Stimulated activated CD4-positive, alpha-beta T cell treated with anti-CD3 and anti-CD28 coated beads, TNF-alpha, amount 100 ng/mL, for 48 hours (primary cell): ENCODE results near the gene IDNK.

Experiments
- DNase-seq, 3 donors: peaks; one replicate each; pipeline ENCODE4 v3.0.0-alpha.2; 2020; ENCODE audit warnings: low read depth in 3 of 3

The IDNK gene

DNA sequence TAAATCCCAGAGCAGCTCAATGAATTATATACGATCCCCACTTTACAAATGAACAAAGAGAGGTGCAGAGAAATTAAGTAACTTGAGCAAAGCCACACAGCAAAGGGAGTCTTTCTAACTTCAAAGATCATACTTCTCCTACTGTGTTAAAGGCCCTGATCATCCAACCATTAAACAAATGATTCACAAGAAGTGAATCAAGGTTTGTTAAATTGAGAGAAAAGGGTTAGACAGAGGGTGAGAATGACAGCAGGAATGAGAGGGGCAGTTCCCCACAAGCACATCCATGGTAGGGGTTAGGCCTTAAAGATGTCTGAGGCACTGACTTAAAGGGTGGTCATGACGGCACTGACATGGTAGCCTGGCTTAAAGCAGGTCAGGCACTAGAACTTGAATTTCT, 10.7 kb downstream of the IDNK start:
- DNase-seq = no peak

- DNase-seq = no peak
Measured at GRCh38 chr9:83636813-83637212, 13.9 kb downstream of the IDNK start.

DNA sequence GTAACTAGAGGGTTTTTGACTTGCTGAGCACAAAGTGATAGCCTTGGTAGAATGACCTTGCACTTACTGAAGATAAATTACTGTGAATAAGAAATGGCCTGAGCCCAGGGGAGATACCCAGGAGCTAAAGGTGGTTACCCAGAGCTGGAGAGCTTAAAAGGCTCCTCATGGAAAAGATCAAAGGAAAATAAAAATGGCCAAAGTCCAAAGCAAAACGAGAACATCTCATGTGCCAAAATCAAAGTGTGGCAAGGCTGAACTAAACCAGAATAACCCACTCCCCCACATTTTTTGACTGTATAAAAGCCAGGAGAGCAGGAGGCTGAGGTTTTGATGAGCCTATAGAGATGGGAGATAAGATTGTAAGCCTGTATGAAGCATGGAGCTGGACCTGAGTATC, 14.4 kb downstream of the IDNK start:
- DNase-seq = no peak

- DNase-seq = no peak
Measured at GRCh38 chr9:83639266-83639665, 16.3 kb downstream of the IDNK start.

- no peak for DNase-seq
Measured at GRCh38 chr9:83642793-83643192, 19.9 kb downstream of the IDNK start.

DNA sequence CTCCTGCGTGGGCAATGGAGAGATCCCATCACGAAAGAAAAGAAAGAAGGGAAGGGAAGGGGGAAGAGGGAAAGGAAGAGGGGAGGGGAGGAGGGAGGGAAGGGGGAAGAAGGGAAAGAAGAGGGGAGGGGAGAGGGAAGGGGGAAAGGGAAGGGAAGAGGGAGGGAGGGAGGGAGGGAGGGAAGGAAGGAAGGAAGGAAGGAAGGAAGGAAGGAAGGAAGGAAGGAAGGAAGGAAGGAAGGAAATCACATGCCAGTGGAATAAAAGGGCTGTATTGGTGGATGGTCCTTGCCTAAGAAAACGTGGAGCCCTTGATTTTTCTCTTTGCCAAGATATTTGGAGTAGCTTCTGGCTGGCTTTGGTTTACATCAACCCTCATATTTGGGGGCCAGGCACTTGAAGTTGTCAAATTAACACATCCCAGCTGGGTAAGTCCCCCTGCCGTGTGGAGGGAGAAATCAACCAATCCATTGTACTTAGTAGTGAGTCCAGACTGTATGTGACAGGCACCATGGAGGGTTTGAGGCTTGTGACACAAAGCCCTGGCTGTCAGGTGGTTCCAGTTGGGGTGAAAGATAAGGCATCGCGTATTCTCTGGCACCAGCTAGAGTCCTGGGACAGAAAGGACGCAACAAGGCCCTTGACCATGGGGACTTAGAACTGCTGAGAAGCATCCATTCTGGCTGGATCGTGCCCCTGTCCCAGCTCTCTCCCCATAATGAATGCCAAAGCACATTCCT, 23.7 kb downstream of the IDNK start:
- no peak for DNase-seq

- peak; percentile 46 to 55 (median 46) for DNase-seq
Measured at GRCh38 chr9:83649080-83649479, 26.1 kb downstream of the IDNK start.

GRCh38 chr9:83649515-83649914, 26.6 kb downstream of the IDNK start:
- no peak for DNase-seq

DNA sequence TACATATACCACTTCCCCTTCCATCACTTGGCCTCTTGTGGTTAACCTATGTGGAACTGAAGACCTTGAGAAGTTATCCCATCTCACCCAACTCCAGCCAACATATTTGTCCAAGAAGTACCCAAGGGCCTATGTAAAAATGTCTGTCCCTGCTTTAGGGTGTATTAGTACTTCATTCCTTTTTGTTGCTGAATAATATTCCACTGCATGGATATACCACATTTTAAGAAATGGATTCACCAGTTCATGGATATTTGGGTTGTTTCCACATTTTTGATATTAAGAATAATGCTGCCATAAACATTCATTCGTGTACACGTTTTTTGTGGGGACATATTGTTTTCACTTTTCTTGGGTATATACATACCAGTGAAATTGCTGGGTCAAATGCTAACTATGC, 28.6 kb downstream of the IDNK start:
- no peak for DNase-seq

DNA sequence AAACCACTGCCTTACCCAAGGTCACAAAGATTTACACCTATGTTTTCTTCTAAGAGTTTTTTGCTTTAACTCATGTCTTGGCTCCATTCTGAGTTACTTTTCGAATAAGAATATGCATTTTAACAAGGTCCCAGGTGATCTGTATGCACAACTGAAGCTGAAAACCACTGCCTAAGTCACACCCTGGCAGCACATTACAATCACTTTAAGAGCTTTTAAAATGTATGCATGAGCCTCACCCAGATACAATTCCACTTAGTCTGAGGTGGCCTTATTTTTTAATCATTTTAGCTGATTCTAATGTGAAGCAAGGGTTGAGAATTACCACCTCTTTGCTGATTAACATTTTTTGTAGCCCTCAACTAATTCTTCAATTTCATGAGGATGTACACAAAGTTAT, 29.5 kb downstream of the IDNK start:
- no peak for DNase-seq

GRCh38 chr9:83655433-83655832, 32.5 kb downstream of the IDNK start:
- no peak for DNase-seq

- DNase-seq = no peak
Measured at GRCh38 chr9:83656032-83656680, 33.2 kb downstream of the IDNK start.

DNA sequence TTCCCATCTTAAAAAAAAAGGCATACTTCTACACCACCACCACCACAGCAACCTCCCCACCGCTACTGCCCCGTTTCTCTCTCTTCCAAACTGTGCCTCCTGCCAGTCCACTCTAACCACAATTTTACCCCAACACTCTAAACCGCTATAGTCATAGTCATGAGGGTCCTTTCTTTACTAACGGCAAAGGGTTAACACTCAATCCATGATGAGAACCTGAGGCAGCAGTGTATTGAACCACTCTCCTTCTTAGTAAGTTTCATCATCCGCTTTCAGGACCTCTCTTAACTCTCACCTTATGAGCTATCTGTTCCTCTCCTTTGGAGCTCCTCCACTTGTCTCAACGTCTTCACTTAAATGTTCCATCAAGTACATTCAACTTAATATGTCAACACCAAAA, 34.0 kb downstream of the IDNK start:
- DNase-seq = no peak

- no peak for DNase-seq
Measured at GRCh38 chr9:83662933-83663332, 40.0 kb downstream of the IDNK start.

DNA sequence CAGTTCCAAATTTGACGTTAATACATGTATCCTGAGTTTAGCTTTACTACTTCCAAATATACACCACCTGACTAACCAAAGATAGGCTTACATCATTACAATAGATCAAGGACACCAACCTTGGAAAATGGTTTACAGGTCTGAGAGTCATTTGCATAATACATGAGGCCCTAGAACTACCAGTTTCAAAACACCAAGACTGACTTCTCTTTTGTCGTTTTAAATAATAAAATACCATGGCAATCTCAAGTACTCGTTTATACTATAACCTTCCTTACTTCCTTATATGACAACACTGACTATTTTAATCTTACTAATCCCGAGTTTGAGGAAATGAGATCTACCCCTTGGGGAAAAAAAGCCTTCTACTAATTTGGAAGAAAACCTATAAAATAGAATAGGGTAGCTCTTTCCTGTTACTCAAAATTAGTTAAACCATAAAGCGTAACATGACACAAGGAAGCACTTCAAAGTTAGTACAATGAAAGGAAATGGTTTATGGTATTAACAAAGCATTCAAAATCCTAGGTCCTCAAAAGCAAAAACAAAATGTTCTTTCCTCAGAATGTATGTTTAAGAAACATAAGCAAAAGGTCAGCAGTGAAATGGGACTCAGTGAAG, 42.7 kb downstream of the IDNK start:
- no peak for DNase-seq

GRCh38 chr9:83669067-83669466, 46.1 kb downstream of the IDNK start:
- no peak for DNase-seq

- DNase-seq = no peak
Measured at GRCh38 chr9:83670381-83670780, 47.4 kb downstream of the IDNK start.

- no peak for DNase-seq
Measured at GRCh38 chr9:83671451-83671850, 48.5 kb downstream of the IDNK start.

DNA sequence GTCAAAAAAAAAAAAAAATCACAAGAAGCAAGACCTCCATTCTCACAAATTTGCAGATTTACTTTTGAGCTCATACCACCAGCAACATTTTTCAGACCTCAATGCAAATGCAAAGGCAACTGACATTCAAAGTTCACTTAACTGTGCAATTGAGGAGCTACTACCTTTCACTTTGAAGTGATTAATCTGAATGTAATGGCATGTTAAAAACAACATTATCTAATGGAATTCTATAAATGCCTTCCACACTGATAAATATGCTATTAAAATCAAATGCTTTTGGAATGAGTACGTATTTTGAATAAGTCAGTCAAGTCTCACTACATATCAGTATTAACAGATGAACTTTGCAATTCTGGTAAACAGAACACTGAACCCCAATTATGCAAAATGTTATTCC, 52.5 kb downstream of the IDNK start:
- no peak for DNase-seq

DNA sequence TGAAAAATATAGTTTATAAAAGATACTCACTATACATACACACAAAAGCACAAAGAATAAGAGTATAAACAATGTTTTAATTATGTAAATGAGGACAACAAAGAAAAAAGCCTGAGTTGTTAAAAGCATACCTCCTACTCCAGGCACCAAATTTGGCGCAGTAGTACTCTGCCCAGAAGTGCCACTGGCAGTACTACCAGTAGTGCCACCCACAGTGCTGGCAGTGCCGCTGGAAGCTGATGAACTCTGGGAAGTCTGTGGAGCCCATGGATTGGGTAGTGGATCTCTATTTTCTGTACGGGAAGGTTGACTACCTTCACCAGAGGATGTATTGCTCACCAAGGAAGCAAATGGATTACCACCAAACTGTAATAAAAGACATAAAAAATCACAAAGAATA, 54.7 kb downstream of the IDNK start:
- DNase-seq = no peak

GRCh38 chr9:83680233-83680632, 57.3 kb downstream of the IDNK start:
- DNase-seq = no peak

DNA sequence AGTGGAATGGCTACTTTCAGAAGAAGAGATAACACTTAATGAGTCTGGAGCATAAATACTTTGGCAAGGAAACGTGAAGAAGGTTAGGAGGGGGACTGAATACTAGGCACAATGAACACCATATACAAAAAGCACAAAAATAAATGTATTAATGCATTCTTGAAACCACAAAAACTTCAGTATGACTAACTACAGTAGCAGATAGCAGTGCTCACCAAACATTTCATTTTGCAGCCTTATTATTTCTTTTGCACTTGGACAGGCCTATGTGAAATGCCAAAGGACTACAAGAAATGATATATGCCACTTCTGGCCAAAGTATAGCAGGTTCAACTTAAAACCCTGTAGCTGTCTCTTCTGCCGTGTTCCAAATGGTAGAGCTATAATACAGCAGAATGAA, 58.5 kb downstream of the IDNK start:
- no peak for DNase-seq

- no peak for DNase-seq
Measured at GRCh38 chr9:83688921-83689320, 66.0 kb downstream of the IDNK start.
